IPS DF 4.7 (cell line): ENCODE measurements around the gene REEP1.

Experiments
- DNase-seq: peaks from one replicate; pipeline ENCODE4 v3.0.0-alpha.2; 2013; ENCODE audit warnings: low spot score; ENCODE audit errors: extremely low read depth

Gene REEP1

GRCh38 chr2:86308356-86308755 is 29.1 kb downstream of the REEP1 start:
- no peak for DNase-seq

GRCh38 chr2:86307431-86307830 is 30.0 kb downstream of the REEP1 start:
- DNase-seq: no peak

- DNase-seq: no peak
These were observed 31.5 kb downstream of the REEP1 start for GRCh38 chr2:86305915-86306254.

GRCh38 chr2:86305195-86305914 is 32.1 kb downstream of the REEP1 start:
- DNase-seq: no peak

GRCh38 chr2:86304416-86304815 is 33.0 kb downstream of the REEP1 start:
- DNase-seq: no peak

- DNase-seq: no peak
These were observed 35.1 kb downstream of the REEP1 start for GRCh38 chr2:86302320-86302719.

- DNase-seq: no peak
These were observed 35.7 kb downstream of the REEP1 start for GRCh38 chr2:86301711-86302202.

- no peak for DNase-seq
These were observed 36.4 kb downstream of the REEP1 start for GRCh38 chr2:86301009-86301408.

- no peak for DNase-seq
These were observed 36.9 kb downstream of the REEP1 start for GRCh38 chr2:86300496-86300895.

- DNase-seq: no peak
These were observed 38.7 kb downstream of the REEP1 start for GRCh38 chr2:86298411-86299390.

- no peak for DNase-seq
These were observed 39.9 kb downstream of the REEP1 start for GRCh38 chr2:86297382-86298147.

- DNase-seq: no peak
These were observed 40.5 kb downstream of the REEP1 start for GRCh38 chr2:86296947-86297346.

- no peak for DNase-seq
These were observed 42.4 kb downstream of the REEP1 start for GRCh38 chr2:86295066-86295465.

GRCh38 chr2:86293612-86294011 is 43.8 kb downstream of the REEP1 start:
- DNase-seq: no peak

- DNase-seq: no peak
These were observed 44.6 kb downstream of the REEP1 start for GRCh38 chr2:86292571-86293515.

GRCh38 chr2:86291328-86291662 is 46.1 kb downstream of the REEP1 start:
- DNase-seq: no peak

GRCh38 chr2:86290596-86291327 is 46.7 kb downstream of the REEP1 start:
- DNase-seq: no peak

GRCh38 chr2:86286516-86286915 is 50.9 kb downstream of the REEP1 start:
- no peak for DNase-seq

- no peak for DNase-seq
These were observed 51.4 kb downstream of the REEP1 start for GRCh38 chr2:86285981-86286380.

- no peak for DNase-seq
These were observed 51.9 kb downstream of the REEP1 start for GRCh38 chr2:86285571-86285970.
